IMR-90 (cell line): ENCODE data around the gene MAML1. TPM values are rescaled to one million over a fixed set of nuclear protein-coding genes. Genes with fewer than 3 reads are reported as not detected.

Experiments used
- ATAC-seq: fragments of 200-7000 bp; cut with Tn5 transposase; 2 replicates; pipeline ENCODE4 v1.9.1; 2020; ENCODE audit warnings: low read depth, mild to moderate bottlenecking, moderate library complexity
- BruUV-seq: library from RNA; stranded (reverse); fragments of 400-500 nt; replicated peaks from 2 replicates; lab custom pipeline; 2021; lab: Mats Ljungman, UMichigan
- CTCF ChIA-PET: fragments of 300-600 bp; formaldehyde crosslinking; extraction: SDS; loops from one replicate; lab custom pipeline; 2021; ENCODE audit warnings: antibody characterized with exemption; lab: Yijun Ruan, JAX
- POLR2A ChIA-PET: fragments of 300-600 bp; sonication (Branson Sonifier 250); formaldehyde crosslinking; loops from one replicate; lab custom pipeline; 2022; ENCODE audit warnings: antibody characterized with exemption; ENCODE audit not compliant: unreplicated experiment; lab: Charles Lee
- DNase-seq: peaks from one replicate; pipeline ENCODE4 v3.0.0; 2013
- H2AFZ ChIP-seq: replicated peaks from 2 replicates; pipeline ENCODE3; 2013; ENCODE audit warnings: low read length, mild to moderate bottlenecking; ENCODE audit not compliant: poor library complexity
- H2AK5ac ChIP-seq: 2 replicates; pipeline ENCODE4 v1.6.1; 2013; ENCODE audit warnings: low read depth, low read length, inconsistent platforms
- H2AK9ac ChIP-seq: replicated peaks from 2 replicates; pipeline ENCODE3; 2013; ENCODE audit warnings: mild to moderate bottlenecking, low read depth, low read length, moderate library complexity; ENCODE audit not compliant: poor library complexity
- H2BK120ac ChIP-seq: 2 replicates; pipeline ENCODE4 v1.6.1; 2013; ENCODE audit warnings: low read depth, low read length, inconsistent platforms
- H2BK15ac ChIP-seq: 3 replicates; pipeline ENCODE4 v1.6.1; 2013; ENCODE audit warnings: low read depth, low read length, inconsistent platforms
- H2BK20ac ChIP-seq: 2 replicates; pipeline ENCODE4 v1.6.1; 2013; ENCODE audit warnings: low read depth, mild to moderate bottlenecking, inconsistent platforms, low read length, moderate library complexity
- H2BK5ac ChIP-seq: 2 replicates; pipeline ENCODE4 v1.6.1; 2013; ENCODE audit warnings: mild to moderate bottlenecking, low read depth, low read length, inconsistent platforms; ENCODE audit not compliant: poor library complexity, severe bottlenecking
- H3K14ac ChIP-seq: replicated peaks from 2 replicates; pipeline ENCODE4 v1.6.1; 2013; ENCODE audit warnings: low read depth, low read length, inconsistent platforms
- H3K18ac ChIP-seq: 2 replicates; pipeline ENCODE4 v1.6.1; 2013; ENCODE audit warnings: low read depth, low read length, control low read depth
- H3K23ac ChIP-seq: 2 replicates; pipeline ENCODE4 v1.6.1; 2013; ENCODE audit warnings: low read depth, low read length, inconsistent platforms
- H3K27ac ChIP-seq: 2 replicates; pipeline ENCODE4 v1.5.1; 2013; ENCODE audit warnings: mild to moderate bottlenecking, control low read depth, low read length; ENCODE audit not compliant: insufficient read depth
- H3K27me3 ChIP-seq: 2 replicates; pipeline ENCODE4 v1.6.1; 2013; ENCODE audit warnings: low read length; ENCODE audit not compliant: control insufficient read depth, insufficient read depth
- H3K36me3 ChIP-seq: 2 replicates; pipeline ENCODE4 v1.6.1; 2013; ENCODE audit warnings: low read length, mixed read lengths; ENCODE audit not compliant: control insufficient read depth, insufficient read depth
- H3K4ac ChIP-seq: 2 replicates; pipeline ENCODE4 v1.6.1; 2013; ENCODE audit warnings: low read depth, low read length, inconsistent platforms
- H3K4me1 ChIP-seq: 2 replicates; pipeline ENCODE4 v1.6.1; 2013; ENCODE audit warnings: low read length, mixed read lengths; ENCODE audit not compliant: control insufficient read depth, insufficient read depth
- H3K4me2 ChIP-seq: 2 replicates; pipeline ENCODE4 v1.6.1; 2013; ENCODE audit warnings: low read depth, mild to moderate bottlenecking, control low read depth, low read length, moderate library complexity
- H3K4me3 ChIP-seq: 2 replicates; pipeline ENCODE4 v1.5.1; 2013; ENCODE audit warnings: low read depth, mild to moderate bottlenecking, control low read depth, low read length, moderate library complexity; ENCODE audit not compliant: insufficient read depth
- H3K56ac ChIP-seq: 2 replicates; pipeline ENCODE4 v1.6.1; 2013; ENCODE audit warnings: low read length, inconsistent platforms; ENCODE audit not compliant: insufficient read depth; ENCODE audit errors: extremely low read depth
- H3K79me1 ChIP-seq, 2 experiments: 2 replicates each; pipeline ENCODE4 v1.6.1; 2013; ENCODE audit warnings: low read length in 2 of 2, inconsistent platforms in 1 of 2, low read depth in 1 of 2
- H3K9ac ChIP-seq: 2 replicates; pipeline ENCODE4 v1.6.1; 2013; ENCODE audit warnings: low read depth, low read length, control low read depth
- H3K9me1 ChIP-seq: 2 replicates; pipeline ENCODE4 v1.6.1; 2013; ENCODE audit warnings: low read length, inconsistent platforms; ENCODE audit not compliant: insufficient read depth
- H3K9me3 ChIP-seq: 2 replicates; pipeline ENCODE4 v1.6.1; 2013; ENCODE audit warnings: low read length; ENCODE audit not compliant: control insufficient read depth, insufficient read depth
- H4K20me1 ChIP-seq: 2 replicates; pipeline ENCODE4 v1.6.1; 2013; ENCODE audit warnings: low read length, inconsistent platforms; ENCODE audit not compliant: insufficient read depth
- H4K5ac ChIP-seq: 2 replicates; pipeline ENCODE4 v1.6.1; 2013; ENCODE audit warnings: mild to moderate bottlenecking, low read depth, low read length, control low read depth
- H4K8ac ChIP-seq, 2 experiments: 2 replicates each; pipeline ENCODE4 v1.6.1; 2013; ENCODE audit warnings: low read depth in 2 of 2, low read length in 2 of 2, control low read depth in 1 of 2, inconsistent platforms in 1 of 2
- H4K91ac ChIP-seq: 2 replicates; pipeline ENCODE4 v1.6.1; 2013; ENCODE audit warnings: low read depth, low read length, inconsistent platforms; ENCODE audit not compliant: insufficient read depth
- CEBPB ChIP-seq: IDR thresholded peaks from 2 replicates; pipeline ENCODE4 v1.6.1; 2012; ENCODE audit warnings: low read depth, low read length, improper control_type of control experiment
- CHD1 ChIP-seq: IDR thresholded peaks from 2 replicates; pipeline ENCODE4 v1.6.1; 2012; ENCODE audit warnings: low read depth, low read length, improper control_type of control experiment
- CTCF ChIP-seq: conservative IDR thresholded peaks from 2 replicates; pipeline ENCODE4 v1.5.1; 2012; ENCODE audit warnings: mild to moderate bottlenecking, low read depth, low read length, improper control_type of control experiment
- MAFK ChIP-seq: IDR thresholded peaks from 2 replicates; pipeline ENCODE4 v1.6.1; 2012; ENCODE audit warnings: low read depth, low read length, improper control_type of control experiment
- MAZ ChIP-seq: IDR thresholded peaks from 2 replicates; pipeline ENCODE4 v1.6.1; 2012; ENCODE audit warnings: low read depth, mild to moderate bottlenecking, low read length, improper control_type of control experiment, moderate library complexity, borderline replicate concordance
- RCOR1 ChIP-seq: IDR thresholded peaks from 2 replicates; pipeline ENCODE4 v1.6.1; 2012; ENCODE audit warnings: mild to moderate bottlenecking, low read length, improper control_type of control experiment; ENCODE audit not compliant: insufficient replicate concordance
- RFX5 ChIP-seq: IDR thresholded peaks from 2 replicates; pipeline ENCODE4 v1.8.0; 2012; ENCODE audit warnings: low read depth, mild to moderate bottlenecking, low read length, moderate library complexity
- SMC3 ChIP-seq: fragments of 150-350 bp; IDR thresholded peaks from 2 replicates; pipeline ENCODE4 v1.6.1; 2016; ENCODE audit warnings: low read depth, mild to moderate bottlenecking, antibody characterized with exemption, low read length, moderate library complexity
- USF2 ChIP-seq: fragments of 150-350 bp; IDR thresholded peaks from 2 replicates; pipeline ENCODE4 v1.6.1; 2017; ENCODE audit warnings: mild to moderate bottlenecking, antibody characterized with exemption, low read length, low read depth
- WGBS, 2 experiments: methylation state at CpG; one replicate each; pipeline versions ENCODE4 v1.1.5 to v1.1.7; 2013; ENCODE audit warnings: missing lambda C conversion rate in 2 of 2; ENCODE audit not compliant: insufficient read length in 1 of 2; ENCODE audit errors: extremely low coverage in 2 of 2; 5-methylcytosine and 5-hydroxymethylcytosine counted together
- dilution Hi-C: fragments of 300-500 bp; cut with HindIII; formaldehyde crosslinking; loops from one replicate; pipeline ENCODE4 v1.14.3; 2018; ENCODE audit warnings: low sequenced_read_pairs; ENCODE audit not compliant: unreplicated experiment
- in situ Hi-C: fragments of 300-500 bp; cut with MboI; formaldehyde crosslinking; loops from 3 replicates; pipeline ENCODE4 v1.14.3; 2019; ENCODE audit warnings: low sequenced_read_pairs, inconsistent platforms, mixed read lengths
- intact Hi-C: fragments of 100-400 bp; cut with micrococcal nuclease; formaldehyde crosslinking; loops from 2 replicates; pipeline ENCODE4 v1.10.0; 2022
- polyA plus RNA-seq, 3 experiments: library from polyadenylated mRNA; depleted of rRNA; stranded (reverse); fragments of >200 nt; gene quantifications; 2 replicates each; pipeline ENCODE4 v1.2.3, GENCODE V29; 2012; ENCODE audit warnings: low replicate concordance in 1 of 3
- total RNA-seq: library from RNA; depleted of rRNA; stranded (reverse); fragments of >200 nt; gene quantifications from 2 replicates; pipeline ENCODE4 v1.2.3, GENCODE V29; 2012

The MAML1 gene
- total and polyA plus RNA-seq, 2 of the 4 experiments (the other 2 are of a cell fraction), result 4.7 to 10.2 TPM

GRCh38 chr5:179812135-179812825 is 79.7 kb downstream of the MAML1 start:
- Histone ChIP-seq H3K9me1 (peaks cover 6% of the 10 kb centered on the region; the same call in 1 of the 2 replicates), H2BK20ac (no peak overlapping the region), H3K27ac (no peak overlapping the region), H2AK9ac (no peak overlapping the region), H4K5ac (no peak overlapping the region), H2BK15ac (no peak overlapping the region), H3K4ac (no peak overlapping the region), H3K9ac (no peak overlapping the region), H2AK5ac (no peak overlapping the region), H3K56ac (no peak overlapping the region), H3K9me3 (no peaks in the 10 kb centered on the region; the same call in 1 of the 2 replicates), H3K4me3 (no peak overlapping the region), H3K14ac (no peak overlapping the region), H2BK120ac (no peak overlapping the region), H2BK5ac (no peak overlapping the region), H3K23ac (no peak overlapping the region), H3K27me3 (no peaks in the 10 kb centered on the region), H3K79me1 (peaks cover 0 to 15% of the 10 kb centered on the region in 2 experiments; a peak in 3 of 4 replicates), H4K8ac (no peak overlapping the region), H4K91ac (no peak overlapping the region), H3K4me1 (no peaks in the 10 kb centered on the region; the same call in 1 of the 2 replicates), H3K36me3 (peaks cover 17% of the 10 kb centered on the region), H4K20me1 (no peaks in the 10 kb centered on the region), H2AFZ (no peak overlapping the region), H3K18ac (no peak overlapping the region), H3K4me2 (no peak overlapping the region)
- no peak for DNase-seq
- ChIA-PET CTCF (no interaction called here), POLR2A (no interaction called here)
- intact Hi-C loops, result no loop called here
- WGBS, 2 experiments, result 97% methylated on average over 21 of the region's 27 CpGs; no CpG with 5 or more reads in 1 of the 2 experiments
- no TSS peak for BruUV-seq
- in situ Hi-C loops, result no loop called here
- TF ChIP-seq RFX5 (no peak), USF2 (no peak), CHD1 (no peak), SMC3 (no peak), MAZ (no peak), MAFK (no peak), CEBPB (no peak), RCOR1 (no peak), CTCF (no peak)
- dilution Hi-C loops, result no loop called here
- ATAC-seq, result no peak
